ENCODE results near the gene NPL.

The NPL gene

GRCh38 chr1:182875889-182876288 lies 86.3 kb downstream of the NPL start:
- DNase-seq = no peak

GRCh38 chr1:182877331-182877730 lies 87.8 kb downstream of the NPL start:
- DNase-seq = no peak

- no peak for DNase-seq
Observed at GRCh38 chr1:182877842-182878241, 88.3 kb downstream of the NPL start.
